Kidney (tissue), 14 donors: ENCODE results near the gene LACTB. TPM values are rescaled to one million over a fixed set of nuclear protein-coding genes. Genes with fewer than 3 reads are reported as not detected.
"Not testable (repeated sequence)": the region's sequence is repeated elsewhere in the genome, so short reads cannot be mapped to it uniquely, and the experiment has no call there.

Experiments
- DNase-seq, 5 donors: peaks; one replicate each; pipeline ENCODE4 v3.0.0-alpha.2; 2013 to 2020
- FAIRE-seq: peaks from 2 replicates; lab custom pipeline; 2012; peaks lifted over from hg19 to GRCh38; lab: Jason Lieb, UNC
- H3K27ac ChIP-seq, 2 donors: one replicate each; pipeline ENCODE4 v1.7.0; 2013; ENCODE audit warnings: low read depth in 2 of 2, low read length in 2 of 2, inconsistent platforms in 1 of 2
- H3K27me3 ChIP-seq: one replicate; pipeline ENCODE4 v1.7.1; 2013; ENCODE audit warnings: low read length, inconsistent platforms; ENCODE audit not compliant: control insufficient read depth, insufficient read depth
- H3K36me3 ChIP-seq, 3 donors: one replicate each; pipeline versions ENCODE4 v1.7.0 to v1.7.1; 2013; ENCODE audit warnings: low read length in 3 of 3, control low read depth in 1 of 3, inconsistent platforms in 1 of 3; ENCODE audit not compliant: insufficient read depth in 3 of 3, control insufficient read depth in 2 of 3
- H3K4me1 ChIP-seq, 3 donors: one replicate each; pipeline versions ENCODE4 v1.7.0 to v1.7.1; 2013; ENCODE audit warnings: low read length in 3 of 3, inconsistent platforms in 1 of 3, low read depth in 1 of 3; ENCODE audit not compliant: control insufficient read depth in 2 of 3, insufficient read depth in 2 of 3
- H3K4me3 ChIP-seq, 3 donors: one replicate each; pipeline versions ENCODE4 v1.7.0 to v1.8.1; 2013; ENCODE audit warnings: low read length in 3 of 3, control low read depth in 1 of 3, inconsistent platforms in 1 of 3
- H3K9ac ChIP-seq, 3 donors: one replicate each; pipeline versions ENCODE4 v1.7.0 to v1.7.1; 2013; ENCODE audit warnings: low read length in 3 of 3, control low read depth in 1 of 3, inconsistent platforms in 1 of 3
- H3K9me3 ChIP-seq, 3 donors: one replicate each; pipeline versions ENCODE4 v1.7.0 to v1.7.1; 2013; ENCODE audit warnings: low read length in 3 of 3, control low read depth in 1 of 3, inconsistent platforms in 1 of 3; ENCODE audit not compliant: control insufficient read depth in 2 of 3, insufficient read depth in 1 of 3
- CTCF ChIP-seq: IDR thresholded peaks from 3 replicates; pipeline ENCODE4 v1.5.1; 2012; ENCODE audit warnings: mild to moderate bottlenecking, moderate library complexity, borderline replicate concordance; ENCODE audit not compliant: insufficient read depth; ENCODE audit errors: extremely low read depth
- intact Hi-C: fragments of 100-400 bp; cut with DNase I; formaldehyde crosslinking; loops from one replicate; pipeline ENCODE4 v1.11.1; 2022
- polyA plus RNA-seq: library from polyadenylated mRNA; stranded (reverse); fragments of 350-450 nt; fragmentation: Illumina TruSeq; extraction: RNeasy Lipid Tissue Mini Kit (QIAGEN cat#74804); gene quantifications from one replicate; pipeline ENCODE4 v1.2.3, GENCODE V29; 2014; ENCODE audit warnings: low read depth, low replicate concordance; ENCODE audit not compliant: insufficient read depth
- total RNA-seq: library from RNA; stranded (reverse); fragmentation: NEBNext Ultra II Directional; extraction: Animal tissue kit (Norgen Biotek cat#: 25700); gene quantifications from one replicate; pipeline ENCODE4 v1.2.1, GENCODE V29; 2021
- donor health status: control.
- donor health status: control.
- donor health status: control.
- donor health status: control.
- donor health status: control.
- donor health status: DM: yes; HTN: yes; CAD: no.
- donor health status: Normal renal cell carcinoma (clear cell type).

Gene LACTB
- total and polyA plus RNA-seq, 2 donors from 2014 or later = 16.8 to 17.6 TPM

GRCh38 chr15:63094495-63094931 lies 27.1 kb upstream of the LACTB start:
- intact Hi-C loops = loop anchor here (10.0 kb wide), 1 partner anchor 310 kb away; no protein-coding TSS in a partner anchor
- Histone ChIP-seq H3K36me3 (no peaks in the 10 kb centered on the region), H3K4me3 (no peak overlapping the region), H3K4me1 (peaks cover 0 to 3% (median 1%) of the 10 kb centered on the region in 3 donors), H3K27ac (no peak overlapping the region), H3K9me3 (no peaks in the 10 kb centered on the region), H3K9ac (no peak overlapping the region), H3K27me3 (no peaks in the 10 kb centered on the region)
- no peak for DNase-seq
- FAIRE-seq = no peak
- TF ChIP-seq CTCF = no peak

- no peaks in the 10 kb centered on the region for H3K9me3 ChIP-seq
- FAIRE-seq (no peak), DNase-seq (no peak)
- no peak overlapping the region for H3K9ac ChIP-seq
- no peaks in the 10 kb centered on the region for H3K27me3 ChIP-seq
- intact Hi-C loops = loop anchor here (10.0 kb wide), 1 partner anchor 311 kb away; no protein-coding TSS in a partner anchor
- H3K4me1 ChIP-seq = peaks cover 0 to 3% (median 0%) of the 10 kb centered on the region in 3 donors
- H3K27ac ChIP-seq = no peak overlapping the region
- no peak overlapping the region for H3K4me3 ChIP-seq
- no peaks in the 10 kb centered on the region for H3K36me3 ChIP-seq
- TF ChIP-seq CTCF = no peak
These were observed 25.5 kb upstream of the LACTB start for GRCh38 chr15:63096178-63096577.

GRCh38 chr15:63098901-63099300 lies 22.8 kb upstream of the LACTB start:
- not testable (repeated sequence) for H3K4me3 ChIP-seq, H3K27ac ChIP-seq, H3K9ac ChIP-seq, H3K9me3 ChIP-seq, H3K27me3 ChIP-seq, H3K4me1 ChIP-seq, DNase-seq, H3K36me3 ChIP-seq, FAIRE-seq
- intact Hi-C loops = loop anchor here (10.0 kb wide), 1 partner anchor 314 kb away; no protein-coding TSS in a partner anchor

- not testable (repeated sequence) for H3K9me3 ChIP-seq, FAIRE-seq, H3K9ac ChIP-seq, H3K36me3 ChIP-seq, H3K27ac ChIP-seq, DNase-seq, H3K27me3 ChIP-seq, H3K4me3 ChIP-seq, H3K4me1 ChIP-seq
- intact Hi-C loops = loop anchor here (10.0 kb wide), 1 partner anchor 315 kb away; no protein-coding TSS in a partner anchor
These were observed 22.1 kb upstream of the LACTB start for GRCh38 chr15:63099581-63099980.
